T-helper 1 cell (primary cell): ENCODE measurements around the gene NR5A1.
A peak's percentile ranks its signal among the peaks of the same experiment; 100 is the strongest.

Source experiments
- DNase-seq, 5 donors: peaks; one replicate each; pipeline ENCODE4 v3.0.0-alpha.2; 2012 to 2020
- total RNA-seq, 4 donors: gene quantifications; one replicate each; lab custom pipeline; 2026; lab: John Stamatoyannopoulos, UW

NR5A1 gene
- total RNA-seq, result 0 reads per million in 4 donors

DNA sequence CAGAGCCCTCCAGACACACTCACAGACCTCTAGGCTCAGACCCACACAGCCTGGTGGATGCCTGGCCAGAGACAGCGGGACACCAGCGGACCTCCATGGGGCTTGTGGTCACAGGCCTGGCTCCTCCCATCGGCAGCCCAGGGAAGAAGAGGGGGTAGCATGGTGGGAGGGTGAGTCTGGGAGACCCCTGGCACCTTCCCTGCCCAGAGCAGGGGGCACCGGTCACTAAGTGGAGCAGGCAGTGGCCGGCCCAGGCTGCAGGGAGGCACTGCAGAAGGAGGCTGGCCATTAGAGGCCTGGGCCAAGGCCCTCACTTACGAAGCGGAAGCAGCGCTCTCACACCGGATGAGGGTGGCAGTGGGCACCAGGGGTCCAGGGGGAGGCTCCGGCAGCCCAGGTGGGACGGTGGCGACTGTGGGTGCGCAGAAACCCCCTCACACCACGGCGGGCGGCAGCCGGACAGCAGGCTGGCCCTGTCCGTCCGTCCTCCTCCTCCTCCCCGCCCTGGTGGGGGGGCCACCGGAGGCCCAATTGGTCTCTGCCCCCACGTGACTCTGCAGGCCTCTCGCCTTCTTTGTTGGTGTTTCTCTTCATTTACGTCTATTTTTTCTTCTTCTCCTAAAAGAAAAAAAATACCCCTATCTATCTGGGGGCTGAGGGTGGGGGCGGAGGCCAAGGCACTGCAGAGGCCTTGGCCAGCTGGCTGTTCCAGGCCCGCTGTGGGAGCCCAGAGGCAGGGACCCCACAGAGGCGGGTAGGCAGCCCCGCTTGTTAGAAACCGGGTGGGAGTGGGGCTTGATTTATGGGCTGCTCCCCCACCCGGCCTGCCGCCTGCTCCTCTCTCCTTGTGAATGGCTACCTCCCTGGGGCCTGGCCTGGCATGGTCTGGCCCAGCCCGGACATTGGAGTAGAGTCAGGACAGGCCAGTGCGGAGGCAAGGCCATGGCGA is at the start of gene NR5A1:
TSS of gene NR5A1 (minus strand) at position 469 of the 949 bp plus-strand sequence. CDS start 4,004 bp downstream, outside the sequence.
- DNase-seq, result no peak

DNA sequence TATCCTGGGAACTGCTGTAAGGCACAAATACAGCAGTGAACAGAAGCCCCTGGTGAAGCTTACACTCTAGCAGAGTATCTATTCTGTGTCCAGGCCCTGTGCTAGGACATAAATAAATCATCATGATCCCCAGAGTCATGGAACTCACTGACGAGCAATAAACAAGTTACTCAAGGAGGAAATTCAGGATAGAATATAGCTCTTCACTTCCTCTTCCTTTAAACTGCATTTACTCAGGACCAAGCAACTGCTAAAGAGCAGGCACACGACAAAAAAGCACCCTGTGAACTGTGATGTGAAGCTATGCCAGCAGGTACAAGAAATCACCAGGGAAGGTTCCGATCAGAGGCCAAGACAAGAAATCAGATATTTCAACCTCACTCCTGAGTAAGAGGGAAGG is 47.8 kb upstream of the NR5A1 start:
- no peak for DNase-seq

DNA sequence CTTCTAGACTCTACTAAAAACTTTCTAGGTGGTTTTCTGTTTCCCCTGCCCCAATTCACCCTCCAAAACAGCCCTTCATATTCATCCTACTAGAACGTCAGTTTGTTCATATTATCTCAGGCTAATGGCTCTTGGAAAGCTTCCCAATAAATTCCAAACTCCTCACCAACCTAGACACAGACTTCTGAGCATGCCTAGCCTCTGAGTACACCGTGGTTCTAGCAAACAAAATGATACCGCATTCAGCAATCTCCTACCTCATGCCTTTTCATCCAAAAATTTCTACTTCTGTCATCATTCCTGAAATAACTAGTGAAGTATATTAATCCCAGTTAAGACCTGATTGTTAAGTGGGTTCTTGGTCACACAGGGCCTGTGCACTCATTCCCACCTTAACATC is 46.5 kb upstream of the NR5A1 start:
- DNase-seq, result no peak

DNA sequence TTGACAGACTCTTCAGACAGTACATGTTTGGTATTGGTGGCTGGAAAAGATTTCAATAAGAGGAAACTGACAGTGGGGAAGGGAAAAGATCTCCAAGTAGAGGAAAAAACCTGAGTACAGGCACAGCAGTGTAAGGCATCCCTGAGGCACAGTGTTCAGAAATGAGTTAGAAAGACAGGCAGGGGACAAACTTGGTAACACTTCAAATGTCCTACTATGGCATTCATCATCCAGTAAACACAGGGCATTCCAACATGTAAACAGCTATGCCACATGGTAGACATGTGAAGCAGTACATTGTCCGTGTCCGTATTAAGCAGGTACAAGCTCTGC is 45.0 kb upstream of the NR5A1 start:
- DNase-seq, result no peak

DNA sequence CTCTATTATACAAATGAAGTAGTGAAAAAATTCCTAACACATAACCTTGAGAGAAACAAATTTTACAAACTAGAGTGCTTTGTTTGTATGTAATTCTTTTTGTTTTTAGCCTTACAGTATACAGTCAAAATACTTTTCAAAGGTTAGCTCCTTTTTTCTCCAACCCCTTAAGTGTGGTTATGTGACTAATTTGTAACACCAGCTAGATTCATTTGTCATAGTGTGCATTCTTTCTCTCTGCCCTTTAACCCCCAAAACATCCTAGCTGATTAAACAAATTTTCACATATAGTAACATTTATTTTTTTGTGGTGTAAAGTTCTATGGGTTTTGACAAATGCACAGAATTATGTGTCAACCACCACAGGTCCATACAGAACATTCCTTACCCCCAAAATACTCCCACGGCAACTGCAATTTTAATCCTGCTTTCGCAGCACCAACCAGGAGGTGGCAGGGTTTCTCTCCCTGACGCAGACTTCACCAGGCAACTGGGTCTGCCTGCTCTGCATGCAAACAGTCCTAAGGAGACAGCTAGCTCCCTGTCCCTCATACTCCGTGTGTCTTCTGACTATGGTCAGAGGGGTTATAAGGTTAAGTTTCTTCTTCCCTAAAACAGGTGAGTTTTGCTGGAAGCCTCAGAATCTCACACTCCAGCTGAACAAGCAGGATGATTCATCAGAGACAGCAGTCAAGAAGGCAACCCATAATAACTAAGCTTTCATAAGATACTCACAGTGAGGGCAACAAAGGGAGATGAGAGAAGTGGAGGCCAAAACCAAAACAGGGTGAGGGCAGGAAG is 44.5 kb upstream of the NR5A1 start:
- DNase-seq, result peak in 1 of 5 donors; percentile 25

DNA sequence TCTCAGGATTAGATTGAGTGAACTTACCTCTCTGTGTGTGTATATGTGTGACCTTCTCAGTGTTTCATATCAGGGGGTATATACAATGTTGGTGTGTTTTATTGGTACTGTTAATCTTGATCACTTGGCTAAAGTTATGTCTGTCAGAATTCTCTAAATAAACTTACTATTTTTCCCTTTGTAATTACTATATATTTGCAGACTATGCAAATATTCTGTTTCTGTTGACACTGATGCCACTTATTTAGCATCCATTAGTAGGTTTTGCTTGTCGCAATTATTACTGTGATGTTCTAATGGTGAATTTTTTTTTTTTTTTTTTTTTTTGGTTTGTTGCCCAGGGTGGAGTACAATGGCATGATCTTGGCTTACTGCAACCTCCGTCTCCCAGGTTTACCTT is 42.9 kb upstream of the NR5A1 start:
- DNase-seq, result no peak

DNA sequence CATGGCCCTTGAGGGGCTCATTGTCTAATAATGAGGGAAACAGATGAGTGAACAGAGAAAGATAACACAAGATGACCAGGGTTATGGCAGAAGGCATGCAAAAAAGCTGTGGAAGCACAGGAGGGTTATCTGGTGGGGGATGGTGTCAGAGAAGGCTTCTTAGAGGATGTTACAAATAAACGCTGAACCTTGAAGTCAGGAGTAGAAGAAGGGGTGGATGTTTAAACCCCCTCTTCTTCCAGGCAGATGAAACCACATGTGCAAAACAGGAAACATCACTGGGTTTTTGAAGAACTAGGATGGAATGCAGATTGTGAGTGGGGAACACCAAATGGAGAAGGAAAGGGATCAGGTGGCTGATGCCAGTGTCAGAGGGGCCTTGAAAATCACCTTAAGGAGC is 41.8 kb upstream of the NR5A1 start:
- DNase-seq, result no peak

DNA sequence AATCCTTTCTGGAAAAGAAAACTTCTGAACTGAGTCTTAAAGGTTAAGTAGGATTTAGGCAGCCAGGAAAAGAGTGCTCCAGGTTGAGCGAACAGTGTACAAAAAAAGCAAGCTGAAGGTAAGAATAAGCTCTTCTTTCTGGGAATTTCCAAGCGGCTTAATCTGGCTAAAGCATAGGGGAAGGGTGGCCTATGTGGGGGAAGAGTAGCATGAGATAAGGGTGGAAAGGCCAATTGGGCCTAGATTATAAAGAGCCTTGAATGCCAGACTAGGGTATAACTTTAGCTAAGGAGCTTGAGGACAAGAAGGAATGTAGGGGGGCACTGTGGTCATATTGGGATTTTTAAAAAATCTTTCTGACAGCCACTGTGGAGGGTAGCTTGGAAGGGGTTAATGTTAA is 37.3 kb upstream of the NR5A1 start:
- no peak for DNase-seq

DNA sequence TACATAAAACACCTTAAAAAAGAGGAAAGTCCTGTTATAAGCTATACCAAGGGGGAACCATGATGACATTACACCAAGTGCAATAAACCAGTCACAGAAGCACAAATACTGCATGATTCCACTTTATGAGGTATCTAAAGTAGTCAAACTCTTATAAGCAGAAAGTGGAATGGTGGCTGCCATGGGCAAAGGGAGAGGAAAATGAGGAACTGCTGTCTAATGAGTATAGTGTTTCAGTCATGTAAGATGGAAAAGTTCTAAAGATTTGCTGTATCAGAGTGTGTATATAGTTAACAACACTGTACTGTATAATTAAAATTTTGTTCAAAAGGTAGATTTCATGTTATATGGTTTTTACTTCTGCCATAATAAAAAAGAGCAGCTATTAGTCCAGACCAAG is 34.6 kb upstream of the NR5A1 start:
- no peak for DNase-seq

DNA sequence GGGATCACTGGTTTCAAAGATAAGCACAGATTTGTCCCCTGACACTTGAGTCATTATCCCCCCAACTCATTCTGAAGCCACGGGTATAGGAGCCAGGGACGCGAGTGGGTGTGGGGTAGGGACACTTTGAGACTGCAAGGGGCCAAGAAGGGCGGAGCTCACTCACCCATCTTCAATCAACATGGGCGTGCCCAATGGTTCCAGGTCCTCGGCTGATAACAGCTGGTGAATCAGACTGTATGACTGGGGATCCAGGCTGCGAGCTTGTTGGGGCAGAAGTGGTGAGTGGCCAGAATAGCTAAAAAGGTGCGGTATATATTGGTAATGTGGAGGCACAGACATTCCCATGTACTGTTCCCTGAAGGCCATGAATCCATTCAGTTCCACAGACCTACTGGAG is 30.7 kb upstream of the NR5A1 start:
- DNase-seq, result no peak

DNA sequence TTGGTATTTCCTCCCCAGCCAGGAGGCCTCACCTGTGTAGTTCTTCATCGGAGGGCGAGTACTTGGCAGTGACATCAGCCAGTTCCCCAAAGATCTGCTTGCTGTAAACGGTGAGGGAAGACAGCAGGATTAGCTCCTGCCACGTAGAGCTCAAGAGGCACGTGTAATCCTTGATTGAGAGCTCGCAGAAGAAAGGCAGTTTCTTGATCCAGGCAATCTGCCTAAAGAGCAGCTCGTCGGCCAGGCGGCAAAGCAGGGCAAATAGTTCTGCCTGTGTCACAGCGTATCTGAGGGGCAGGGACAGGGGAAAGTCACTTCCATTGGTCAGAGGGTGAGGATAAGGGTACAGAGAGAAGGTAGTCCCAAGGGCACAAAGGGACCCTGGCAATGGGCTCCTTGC is 28.6 kb upstream of the NR5A1 start:
- no peak for DNase-seq

DNA sequence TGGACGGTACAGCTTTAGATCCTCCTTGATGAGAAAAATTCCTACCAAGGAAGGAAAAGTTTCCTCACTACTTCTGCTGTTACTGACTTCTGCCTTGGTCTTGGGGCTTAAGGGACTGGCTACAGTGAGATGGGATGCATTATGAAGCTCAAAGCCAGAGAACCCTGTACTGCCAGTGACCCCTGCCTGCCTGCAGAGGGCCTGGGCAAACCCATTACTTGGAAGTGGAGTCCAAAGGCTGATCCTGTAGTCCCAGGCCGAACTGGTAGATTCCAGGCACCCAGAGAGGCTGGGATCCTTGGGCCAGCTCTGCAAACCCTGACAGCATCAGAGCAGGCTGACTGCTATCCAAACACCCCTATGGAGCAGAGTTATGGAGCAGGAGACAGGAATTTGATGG is 25.7 kb upstream of the NR5A1 start:
- no peak for DNase-seq

DNA sequence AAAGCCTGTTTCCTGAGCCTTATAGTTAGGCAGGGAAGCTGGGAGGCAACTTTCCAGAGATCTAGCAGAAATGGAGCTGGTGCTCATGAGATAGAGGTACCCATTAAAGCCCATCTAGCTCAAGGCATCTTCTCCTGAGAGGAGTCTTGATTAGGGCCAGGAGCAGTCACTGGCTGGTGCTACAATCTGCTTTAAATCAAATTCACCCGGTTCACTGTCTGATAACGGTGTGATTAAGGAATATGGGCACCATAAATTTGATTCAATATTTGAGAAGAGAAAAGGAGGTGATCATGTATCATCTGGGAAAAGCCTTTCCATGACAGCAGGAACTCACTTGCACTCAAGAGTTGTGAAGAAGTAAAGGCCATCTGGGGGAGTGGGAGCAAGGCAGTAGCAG is 23.9 kb upstream of the NR5A1 start:
- DNase-seq, result no peak

DNA sequence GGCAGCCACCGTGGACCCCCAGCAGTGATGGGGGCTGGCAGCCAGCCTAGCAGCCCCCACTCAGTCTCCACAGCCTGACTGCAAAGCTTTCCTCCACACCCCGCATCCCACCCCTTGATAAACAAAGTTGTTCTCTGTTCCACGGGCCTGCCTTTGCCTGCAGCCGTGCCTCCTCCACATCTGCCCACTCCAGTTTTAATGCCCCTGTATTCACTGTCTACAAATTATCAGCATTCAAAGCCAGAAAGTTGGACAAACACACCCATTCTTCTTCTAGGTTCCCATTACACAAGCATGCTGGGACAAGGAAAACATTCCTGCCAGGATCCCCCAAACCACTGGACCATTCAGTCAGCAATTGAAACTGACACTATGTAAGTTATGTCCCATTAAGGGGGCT is 23.0 kb upstream of the NR5A1 start:
- DNase-seq, result no peak

DNA sequence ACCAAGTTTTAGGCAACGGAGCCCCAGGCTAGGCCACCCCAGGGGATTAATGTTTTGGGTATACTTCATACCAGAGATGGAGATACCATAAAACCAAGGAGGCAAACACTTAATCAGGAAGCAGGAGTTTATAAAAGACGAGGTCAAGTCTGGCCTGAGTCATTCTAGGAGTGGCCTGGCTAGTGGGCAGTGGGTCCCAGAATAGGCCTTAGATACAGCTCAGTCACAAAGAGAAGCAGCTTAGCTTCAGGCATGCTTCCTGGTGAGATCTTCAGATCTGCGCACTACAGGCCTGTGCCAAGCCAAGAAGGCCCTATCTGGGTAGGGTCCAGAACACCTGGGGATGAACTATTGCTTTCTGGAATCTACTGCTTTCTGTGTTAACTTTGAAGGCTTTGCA is 20.6 kb upstream of the NR5A1 start:
- no peak for DNase-seq

DNA sequence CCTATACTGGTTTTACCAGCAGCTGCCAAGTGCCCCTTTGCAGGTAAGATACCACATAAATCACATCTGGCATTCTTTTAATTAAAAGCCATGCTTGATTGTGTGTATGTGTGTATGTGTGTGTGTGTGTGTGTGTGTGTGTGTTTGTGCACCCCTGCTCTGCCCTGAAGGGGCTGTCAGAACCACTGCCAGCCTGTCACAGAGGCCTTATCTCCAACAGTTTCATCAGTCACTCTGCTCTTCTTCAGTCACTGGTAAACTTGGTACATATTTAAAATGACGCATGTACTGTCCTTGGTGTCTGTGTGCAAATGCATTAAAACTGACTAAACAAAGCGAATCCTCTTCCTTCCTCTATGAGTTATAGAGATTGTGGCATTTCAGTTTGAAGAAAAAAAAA is 19.0 kb upstream of the NR5A1 start:
- DNase-seq, result no peak

DNA sequence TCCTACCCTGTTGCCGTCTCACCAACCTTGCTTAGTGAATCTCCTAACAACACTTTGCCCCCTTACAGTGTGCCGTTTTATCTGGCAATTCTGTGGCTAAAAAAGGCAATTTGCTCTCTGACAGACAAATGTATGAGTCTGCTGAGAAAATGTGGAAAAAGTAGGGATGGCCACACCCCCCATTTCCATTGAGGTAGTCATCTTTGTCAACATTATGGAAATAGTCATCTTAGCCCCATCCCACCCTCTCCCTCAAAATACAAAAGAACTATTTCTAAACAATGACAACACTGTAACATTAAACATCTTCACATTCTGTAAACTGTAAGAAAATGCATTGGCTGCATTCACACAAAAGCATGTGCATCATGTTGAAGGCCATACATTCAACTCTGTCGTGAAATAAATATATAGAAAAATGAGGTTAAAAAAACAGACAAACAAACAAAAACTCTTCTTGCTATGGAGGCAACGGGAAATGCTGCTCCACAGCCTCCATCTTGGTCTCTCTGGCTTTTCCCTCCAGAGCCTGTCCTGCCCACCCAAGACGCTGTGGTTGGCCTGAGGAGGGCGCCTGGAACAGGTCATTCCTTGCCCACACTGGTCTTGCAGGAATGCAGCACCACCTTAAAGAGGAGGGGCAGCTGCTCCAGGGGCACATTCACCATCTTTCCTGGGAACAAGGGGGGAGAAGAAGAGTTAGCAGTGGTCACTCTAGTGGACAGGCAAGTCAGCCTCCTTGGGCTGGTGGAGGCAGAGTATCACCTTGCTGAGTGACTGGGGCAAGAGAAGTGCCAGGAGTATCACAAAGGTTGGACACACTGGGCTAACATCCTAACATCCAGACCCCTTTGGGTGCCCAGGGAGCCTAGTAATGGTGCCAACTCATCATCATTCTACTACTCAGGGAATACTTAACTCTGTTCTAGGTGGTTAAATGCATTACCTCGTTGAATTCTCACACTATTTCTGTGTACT is 15.2 kb upstream of the NR5A1 start:
- DNase-seq, result no peak

DNA sequence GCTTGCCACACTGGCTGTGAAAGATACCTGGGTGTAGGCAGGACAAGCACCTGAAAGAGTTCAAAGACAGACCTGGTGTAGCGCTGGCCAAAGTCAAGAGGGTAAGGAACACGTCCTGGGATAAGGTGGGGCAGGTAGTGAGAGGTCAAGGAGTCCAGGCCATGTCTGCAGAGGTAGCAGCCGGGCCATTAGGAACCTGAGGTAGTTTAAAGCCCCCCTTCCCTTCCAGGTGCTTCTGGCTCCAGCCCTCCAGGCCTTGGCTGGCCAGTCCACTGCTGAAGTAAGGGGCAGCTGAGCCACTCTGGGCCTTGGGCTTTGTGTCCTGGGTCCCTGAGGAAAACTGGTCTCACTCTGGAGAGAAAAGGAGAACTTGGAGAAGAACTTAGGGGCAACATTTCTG is 13.9 kb upstream of the NR5A1 start:
- no peak for DNase-seq

DNA sequence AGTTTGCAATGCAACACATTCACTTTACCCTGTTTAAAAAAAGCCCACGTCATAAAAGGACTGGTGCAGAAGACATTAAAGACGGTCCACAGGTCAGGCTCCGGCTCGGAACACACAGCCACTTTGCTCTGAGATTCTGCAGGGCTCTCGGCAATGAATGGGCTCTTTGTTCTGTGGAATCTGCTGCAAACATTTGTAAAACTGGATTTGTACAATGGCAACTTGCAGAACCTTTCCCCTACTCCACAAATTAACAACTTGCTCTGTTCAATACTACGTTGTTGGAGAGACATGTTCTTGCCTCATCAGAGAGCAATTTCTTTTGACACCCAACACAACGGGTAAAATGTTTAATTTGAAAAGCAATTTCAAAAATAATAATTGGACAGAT is 13.0 kb upstream of the NR5A1 start:
- DNase-seq, result no peak

DNA sequence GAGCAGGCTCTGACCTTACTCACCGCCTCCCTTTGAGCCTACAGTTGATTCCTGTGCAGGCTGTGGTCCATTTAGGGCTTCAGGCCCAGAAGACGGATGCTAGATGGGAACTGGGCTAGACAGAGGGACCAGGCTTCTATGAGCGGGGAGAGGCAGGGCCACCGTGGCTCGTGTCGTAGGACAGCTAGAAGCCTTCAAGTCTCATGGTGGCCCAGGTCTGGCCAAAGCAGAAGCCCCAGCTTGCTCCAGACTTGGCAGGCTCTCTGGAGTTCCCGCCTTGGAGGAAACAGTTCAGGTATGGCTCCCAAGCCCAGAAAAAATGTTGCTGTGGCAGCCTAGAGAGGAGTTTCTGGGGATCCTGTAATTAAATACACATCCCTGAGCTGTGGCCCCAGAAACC is 10.9 kb upstream of the NR5A1 start:
- no peak for DNase-seq

DNA sequence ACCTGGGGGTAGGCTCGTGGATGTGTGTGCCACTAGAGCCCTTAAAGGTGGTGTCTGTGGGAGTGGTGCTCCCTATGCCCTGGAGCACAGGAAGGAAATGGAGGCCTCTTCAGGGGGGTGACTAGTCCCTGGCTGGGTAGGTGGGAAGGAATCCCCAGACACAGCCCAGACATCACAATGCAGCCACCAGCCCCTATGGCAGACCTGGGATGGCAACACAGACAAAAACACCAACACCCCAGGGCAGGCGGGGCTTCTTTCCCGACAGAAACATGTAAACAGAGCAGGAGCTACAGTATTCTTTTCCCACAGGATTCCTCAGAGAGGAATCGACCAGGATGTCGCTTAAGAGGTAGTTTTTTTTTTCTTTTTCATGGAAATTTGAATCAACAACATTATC is 10.4 kb upstream of the NR5A1 start:
- DNase-seq, result no peak

DNA sequence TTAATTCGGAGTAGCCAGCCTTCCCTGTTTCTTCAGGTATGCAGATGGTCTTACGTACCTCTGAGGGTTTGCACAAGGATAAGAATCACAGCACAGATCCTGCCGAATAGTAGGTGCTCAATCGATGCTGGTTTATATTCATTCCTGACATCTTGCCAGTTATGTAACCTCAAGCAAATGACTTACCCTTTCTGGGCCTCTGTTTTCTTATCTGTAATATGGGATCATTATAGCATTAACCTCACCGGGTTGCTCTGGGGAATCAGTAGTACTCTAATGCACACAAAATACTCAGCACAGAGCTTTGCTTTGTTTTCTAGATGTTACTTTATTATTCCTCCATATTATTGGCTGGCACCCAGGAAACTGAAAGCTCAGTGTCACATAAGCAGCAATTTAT is 7.7 kb upstream of the NR5A1 start:
- DNase-seq, result no peak

DNA sequence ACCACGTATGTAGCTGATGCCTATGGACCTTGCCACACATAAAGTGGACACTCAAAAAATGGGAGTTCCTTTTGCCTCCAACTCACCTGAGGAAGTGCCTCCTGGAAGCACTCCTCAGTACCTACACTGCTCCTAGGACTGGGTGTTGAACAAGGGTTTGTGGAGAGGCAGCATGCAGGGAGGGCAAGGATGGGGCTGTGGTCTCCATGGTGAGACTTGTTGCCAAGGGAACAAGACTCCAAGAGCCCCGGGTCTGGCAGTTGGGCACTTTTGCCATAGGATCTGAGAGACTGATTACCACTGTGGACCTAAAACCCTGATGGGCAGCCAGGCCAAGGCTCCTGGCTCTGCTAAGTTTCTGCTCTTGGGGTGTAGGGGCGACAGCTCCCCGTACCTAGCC is 6.9 kb upstream of the NR5A1 start:
- no peak for DNase-seq
